HG02571 (cell line): ENCODE measurements around the gene MTG1.

Experiments
- ATAC-seq: cut with Tn5 transposase; IDR thresholded peaks from one replicate; pipeline ENCODE4 v1.9.1; 2021; ENCODE audit warnings: mild to moderate bottlenecking, moderate library complexity; ENCODE audit not compliant: unreplicated experiment

Gene MTG1

DNA sequence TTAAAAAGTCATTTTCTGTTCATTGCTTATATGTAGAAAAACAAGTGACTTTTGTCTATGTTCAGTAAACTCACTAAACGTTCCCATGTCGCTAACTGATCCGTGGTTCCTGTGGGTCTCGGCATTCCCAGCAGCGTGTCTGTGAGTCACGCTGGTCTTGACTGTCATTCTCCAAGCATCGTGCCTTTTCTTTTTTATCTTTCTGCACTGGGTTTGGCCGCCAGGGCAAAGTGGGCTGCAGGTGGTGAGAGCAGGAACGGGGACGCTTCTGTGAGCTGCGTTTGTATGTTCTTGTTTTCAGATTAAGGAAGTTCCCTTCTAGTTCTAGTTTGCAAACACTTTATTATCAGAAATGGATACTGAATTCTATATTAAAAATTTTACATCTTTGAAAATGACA, 53.0 kb downstream of the MTG1 start:
- no peak for ATAC-seq

DNA sequence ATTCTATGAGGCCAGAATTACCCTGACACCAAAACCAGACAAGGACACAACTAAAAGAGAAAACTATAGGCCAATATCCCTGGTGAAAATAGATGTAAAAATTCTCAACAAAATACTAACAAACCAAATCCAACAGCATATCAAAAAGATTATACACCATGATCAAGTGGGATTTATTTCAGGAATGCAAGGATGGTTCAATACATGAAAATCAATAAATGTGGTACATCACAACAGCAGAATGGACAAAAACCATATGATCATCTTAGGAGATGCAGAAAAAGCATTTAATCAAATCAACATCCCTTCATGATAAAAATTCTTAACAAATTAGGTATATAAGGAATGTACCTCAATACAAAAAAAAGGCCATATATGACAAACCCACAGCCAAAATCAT, 54.2 kb downstream of the MTG1 start:
- no peak for ATAC-seq

DNA sequence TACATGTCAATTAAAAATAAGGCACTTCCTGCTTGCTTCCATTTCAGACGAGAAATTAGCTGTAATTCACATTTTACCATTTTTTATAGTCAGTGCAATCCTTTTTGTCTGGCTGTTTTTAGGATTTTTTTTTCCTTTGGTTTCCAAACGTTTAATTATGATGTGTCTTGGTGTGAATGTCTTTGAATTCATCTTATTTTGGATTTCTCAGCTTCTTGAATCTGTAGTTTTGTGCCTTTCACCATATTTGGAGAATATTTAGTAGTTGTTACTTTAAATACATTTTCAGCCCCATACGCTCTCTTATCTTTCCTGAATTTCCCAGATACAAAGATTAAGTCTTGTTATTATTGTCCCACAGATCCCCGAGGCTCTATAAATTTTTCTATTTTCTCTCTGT, 57.4 kb downstream of the MTG1 start:
- no peak for ATAC-seq

DNA sequence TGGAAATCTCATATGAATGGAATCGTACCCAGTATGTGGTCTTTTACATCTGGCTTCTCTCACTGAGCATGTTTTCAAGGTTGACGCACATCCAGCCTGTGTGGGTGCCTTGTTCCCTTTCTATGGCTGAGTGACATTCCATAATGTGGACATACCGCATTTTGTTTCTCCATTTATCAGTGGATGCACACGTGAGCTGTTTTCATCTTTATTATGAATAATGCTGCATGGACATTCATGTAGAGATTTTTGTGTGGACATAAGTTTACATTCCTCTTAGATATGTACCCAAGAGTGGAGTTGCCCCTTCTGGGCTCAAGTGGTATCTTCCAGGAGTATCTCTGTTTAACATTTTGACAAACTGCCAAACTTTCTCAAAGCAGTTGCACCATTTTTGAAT, 58.5 kb downstream of the MTG1 start:
- no peak for ATAC-seq

DNA sequence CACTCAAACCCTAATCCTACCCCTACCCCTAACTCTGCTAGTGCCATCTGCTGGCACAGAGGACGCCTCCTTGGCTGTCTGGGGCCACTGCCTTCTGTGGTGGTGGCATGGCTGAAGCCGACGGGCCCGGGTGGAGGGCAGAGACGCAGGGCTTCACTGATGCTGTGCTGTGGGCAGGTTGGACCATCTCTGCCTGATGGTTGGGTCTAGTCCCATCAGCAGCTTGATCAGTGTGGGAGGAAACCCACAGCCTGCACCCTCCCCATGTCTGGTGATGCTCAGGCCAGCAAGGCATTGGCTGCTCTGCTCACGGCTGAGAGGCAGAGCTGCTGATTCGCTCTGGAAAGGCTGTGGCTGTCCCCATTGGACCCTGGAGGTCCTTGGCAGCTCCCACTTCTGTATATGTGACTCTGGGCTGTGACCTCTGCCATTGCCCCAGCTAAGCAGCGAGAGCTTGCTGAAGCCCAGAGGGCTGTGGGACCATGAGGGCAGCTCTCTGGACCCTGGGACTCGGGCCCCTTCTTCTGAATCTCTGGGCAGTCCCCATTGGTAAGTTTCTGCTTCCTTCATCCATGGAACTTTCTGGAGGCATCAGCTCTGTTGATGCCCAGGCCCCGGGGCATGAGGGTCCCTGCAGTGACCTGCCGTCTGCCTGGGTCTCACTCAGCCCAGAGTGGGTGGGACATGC, 59.7 kb downstream of the MTG1 start, which contains the start of gene SCART1:
TSS of gene SCART1 (plus strand) at position 430 of the 688 bp plus-strand sequence. CDS start at position 483, 53 bp downstream.
- ATAC-seq, result no peak

DNA sequence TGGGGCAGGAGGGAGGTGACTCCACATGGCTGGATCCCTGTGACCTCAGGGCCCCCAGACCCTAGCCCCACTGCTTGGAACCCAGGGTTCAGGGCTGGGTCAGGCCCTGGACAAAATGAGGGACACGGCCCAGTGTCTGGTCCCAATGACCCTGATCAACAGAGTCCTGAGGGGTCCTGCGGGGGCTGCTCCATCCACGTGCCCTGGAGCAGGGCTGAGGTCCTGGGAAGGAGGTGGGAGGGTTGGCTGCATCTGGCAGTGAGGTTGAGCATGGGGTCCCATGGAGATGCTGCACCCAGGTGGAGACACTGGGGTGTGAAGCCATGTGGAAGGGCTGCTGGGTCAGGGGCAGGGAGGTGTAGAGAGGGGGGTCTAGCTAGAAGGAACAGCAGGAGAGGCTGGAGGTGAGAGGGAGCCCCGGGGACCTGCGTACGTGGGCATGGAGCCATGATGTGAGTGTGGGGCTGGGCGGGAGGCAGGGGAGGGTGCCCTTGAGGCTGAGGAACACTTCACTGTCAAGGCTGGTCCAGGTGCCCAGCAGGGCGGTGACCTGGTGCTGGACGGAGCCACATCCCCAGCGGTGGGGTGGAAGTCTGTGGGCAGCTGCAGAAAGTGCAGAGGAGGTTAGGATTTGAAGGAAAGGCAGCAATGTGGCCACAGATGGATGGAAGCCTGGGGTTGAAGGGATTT, 60.4 kb downstream of the MTG1 start:
- no peak for ATAC-seq

DNA sequence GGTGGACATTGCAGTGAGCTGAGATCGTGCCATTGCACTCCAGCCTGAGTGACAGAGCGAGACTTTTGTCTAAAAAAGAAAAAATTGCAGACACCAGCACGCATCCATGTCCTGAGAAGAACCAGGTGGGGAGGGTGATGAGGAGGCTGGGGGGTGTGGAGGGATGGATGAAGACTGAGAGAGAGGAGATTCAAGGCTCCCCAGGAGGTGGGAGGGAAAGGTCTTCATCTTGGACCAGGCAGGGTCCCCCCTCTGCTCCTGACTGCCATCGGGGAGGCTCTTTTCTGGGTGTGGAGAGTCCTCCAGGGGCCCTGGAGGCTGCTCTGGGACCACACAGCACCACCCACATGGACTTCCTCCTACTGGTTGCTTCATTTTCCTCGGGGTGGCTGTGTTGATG, 61.2 kb downstream of the MTG1 start:
- no peak for ATAC-seq

DNA sequence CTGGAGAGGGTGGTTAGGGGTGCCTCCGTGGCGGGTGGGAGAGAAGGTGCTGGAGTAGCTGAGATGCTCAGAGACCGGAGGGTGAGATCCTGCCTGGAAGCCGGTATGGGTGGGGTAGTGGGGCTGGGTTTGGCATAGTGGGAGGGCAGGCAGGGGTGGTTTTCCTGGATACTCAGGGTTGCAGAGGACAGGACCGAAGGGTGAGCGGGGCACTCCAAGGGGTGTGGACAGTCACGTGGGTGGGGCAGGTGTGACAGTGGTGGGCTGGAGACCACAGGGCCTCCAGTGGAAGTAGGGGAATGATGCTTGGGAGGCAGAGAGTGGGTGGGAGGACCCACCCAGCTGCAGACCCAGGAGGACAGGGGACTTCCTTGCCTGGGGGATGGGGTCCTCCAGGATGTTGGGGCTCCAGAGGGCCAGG, 61.7 kb downstream of the MTG1 start:
- ATAC-seq, result no peak

DNA sequence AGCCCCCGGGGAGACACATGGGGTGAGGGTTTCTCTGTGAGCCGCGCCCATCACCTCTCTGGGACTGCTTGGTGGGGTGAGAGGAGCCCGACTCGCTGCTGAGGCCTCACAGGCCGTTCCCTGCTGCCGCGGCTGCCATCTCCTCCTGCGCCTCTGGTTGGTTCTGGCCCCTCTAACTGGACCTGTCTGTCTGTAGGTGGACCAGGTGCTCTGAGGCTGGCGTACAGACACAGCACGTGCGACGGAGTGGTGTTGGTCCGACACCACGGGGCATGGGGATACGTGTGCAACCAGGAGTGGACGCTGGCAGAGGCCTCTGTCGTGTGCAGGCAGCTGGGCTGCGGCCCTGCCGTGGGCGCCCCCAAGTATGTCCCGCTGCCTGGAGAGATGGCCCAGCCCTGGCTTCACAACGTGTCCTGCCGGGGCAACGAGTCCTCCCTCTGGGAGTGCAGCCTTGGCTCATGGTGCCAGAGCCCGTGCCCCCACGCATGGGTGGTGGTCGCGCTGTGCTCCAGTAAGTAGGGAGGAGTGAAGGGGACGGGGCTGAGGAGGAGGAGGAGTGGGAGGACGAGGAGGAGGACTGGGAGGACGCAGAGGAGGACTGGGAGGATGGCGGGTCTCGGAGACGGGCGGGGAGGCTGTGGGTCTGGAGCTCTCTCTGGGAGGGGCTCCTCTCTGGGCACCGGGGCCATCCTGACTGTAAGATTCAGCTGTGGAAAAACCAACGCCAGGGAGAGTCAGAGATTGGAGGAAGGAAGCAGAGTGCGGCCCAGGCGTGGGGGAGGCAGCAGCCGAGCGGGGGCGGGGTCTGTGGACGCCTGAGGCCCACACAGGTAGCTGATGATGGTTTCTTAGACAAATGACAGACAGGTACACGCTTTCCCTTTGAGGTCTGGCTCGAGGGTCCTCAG, 62.3 kb downstream of the MTG1 start:
- no peak for ATAC-seq

DNA sequence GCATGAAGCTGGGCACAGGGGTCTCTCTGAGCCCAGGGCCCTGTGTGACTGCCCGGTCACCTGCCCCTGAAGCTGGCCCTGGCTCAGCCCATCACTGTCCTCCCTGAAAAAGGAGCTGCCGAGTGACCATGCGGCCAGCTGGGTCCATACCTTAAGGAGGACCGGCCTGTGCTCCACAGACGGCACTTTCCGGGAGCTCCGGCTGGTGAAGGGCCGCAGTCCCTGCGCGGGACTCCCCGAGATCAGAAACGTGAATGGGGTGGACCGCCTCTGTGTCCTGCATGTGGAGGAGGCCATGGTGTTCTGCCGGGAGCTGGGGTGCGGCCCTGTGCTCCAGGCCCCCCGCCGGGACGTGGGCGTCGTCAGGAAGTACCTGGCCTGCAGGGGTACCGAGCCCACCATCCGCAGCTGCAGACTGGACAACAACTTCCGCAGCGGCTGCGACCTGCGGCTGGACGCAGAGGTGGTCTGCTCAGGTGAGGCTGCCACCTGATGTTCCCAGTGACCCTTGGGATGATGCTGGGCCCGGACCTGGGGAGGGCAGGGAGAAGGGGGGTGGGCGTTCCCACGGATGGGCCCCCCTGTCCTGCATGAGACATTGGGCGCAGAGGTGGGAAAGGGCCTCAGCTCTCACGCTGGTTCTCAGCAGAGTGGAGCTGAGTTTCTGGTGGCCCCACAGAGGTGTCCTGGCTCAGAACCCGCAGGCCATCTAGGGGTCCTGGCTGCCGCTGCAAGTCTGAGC, 63.3 kb downstream of the MTG1 start:
- no peak for ATAC-seq

DNA sequence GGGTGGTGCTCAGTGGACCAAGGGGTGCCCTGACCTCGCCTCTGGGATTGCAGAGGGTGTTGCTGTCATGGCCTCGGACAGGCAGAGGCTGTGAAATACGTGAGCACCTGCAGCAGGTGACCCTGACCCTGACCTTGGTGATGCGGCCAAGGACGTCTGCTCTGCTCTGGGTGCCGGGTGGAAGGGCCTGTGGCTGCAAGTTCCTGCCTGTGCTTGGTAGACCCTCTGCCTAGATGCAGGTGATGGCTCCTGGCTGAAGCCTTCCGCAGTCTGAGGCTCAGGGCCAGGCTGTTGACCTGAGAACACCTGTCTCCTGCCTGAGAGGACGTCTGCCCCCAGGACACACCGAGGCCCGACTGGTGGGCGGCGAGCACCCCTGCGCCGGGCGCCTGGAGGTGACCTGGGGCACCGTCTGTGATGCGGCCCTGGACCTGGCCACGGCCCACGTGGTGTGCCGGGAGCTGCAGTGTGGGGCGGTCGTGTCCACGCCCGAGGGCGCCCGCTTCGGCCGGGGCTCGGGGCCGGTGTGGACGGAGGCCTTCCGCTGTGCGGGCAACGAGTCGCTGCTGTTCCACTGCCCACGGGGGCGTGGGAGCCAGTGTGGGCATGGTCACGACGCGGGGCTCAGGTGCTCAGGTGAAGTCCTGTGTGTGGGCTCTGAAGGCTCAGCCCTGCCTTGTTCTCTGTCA, 64.2 kb downstream of the MTG1 start:
- ATAC-seq, result no peak

DNA sequence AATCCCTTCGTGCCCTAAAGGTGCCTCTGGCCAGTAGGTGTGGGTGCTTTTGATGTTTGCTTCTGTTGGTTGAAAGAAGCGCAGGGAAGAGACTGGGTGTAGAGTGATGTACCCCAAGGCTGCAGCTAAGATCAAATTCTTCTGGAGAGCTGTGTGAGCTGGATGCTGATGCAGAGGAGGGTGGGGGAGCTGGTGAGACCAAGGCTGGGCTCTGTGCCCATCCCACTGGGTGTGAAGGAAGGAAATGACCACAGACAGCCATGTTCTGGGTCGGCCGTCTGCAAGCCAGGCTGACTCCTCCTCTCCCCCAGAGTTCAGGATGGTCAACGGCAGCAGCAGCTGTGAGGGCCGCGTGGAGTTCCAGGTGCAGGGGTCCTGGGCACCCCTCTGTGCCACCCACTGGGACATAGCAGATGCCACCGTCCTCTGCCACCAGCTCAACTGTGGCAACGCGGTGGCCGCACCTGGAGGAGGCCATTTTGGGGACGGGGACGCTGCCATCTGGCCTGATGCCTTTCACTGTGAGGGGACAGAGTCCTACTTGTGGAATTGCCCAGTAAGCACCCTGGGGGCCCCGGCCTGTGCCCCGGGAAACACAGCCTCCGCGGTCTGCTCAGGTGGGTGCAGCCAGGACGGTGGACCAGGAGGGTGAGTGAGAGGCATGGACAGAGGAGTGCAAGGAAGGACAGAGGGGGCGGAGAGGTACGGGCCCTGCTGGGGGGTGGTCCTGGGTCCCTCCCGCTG, 64.9 kb downstream of the MTG1 start:
- ATAC-seq, result no peak

DNA sequence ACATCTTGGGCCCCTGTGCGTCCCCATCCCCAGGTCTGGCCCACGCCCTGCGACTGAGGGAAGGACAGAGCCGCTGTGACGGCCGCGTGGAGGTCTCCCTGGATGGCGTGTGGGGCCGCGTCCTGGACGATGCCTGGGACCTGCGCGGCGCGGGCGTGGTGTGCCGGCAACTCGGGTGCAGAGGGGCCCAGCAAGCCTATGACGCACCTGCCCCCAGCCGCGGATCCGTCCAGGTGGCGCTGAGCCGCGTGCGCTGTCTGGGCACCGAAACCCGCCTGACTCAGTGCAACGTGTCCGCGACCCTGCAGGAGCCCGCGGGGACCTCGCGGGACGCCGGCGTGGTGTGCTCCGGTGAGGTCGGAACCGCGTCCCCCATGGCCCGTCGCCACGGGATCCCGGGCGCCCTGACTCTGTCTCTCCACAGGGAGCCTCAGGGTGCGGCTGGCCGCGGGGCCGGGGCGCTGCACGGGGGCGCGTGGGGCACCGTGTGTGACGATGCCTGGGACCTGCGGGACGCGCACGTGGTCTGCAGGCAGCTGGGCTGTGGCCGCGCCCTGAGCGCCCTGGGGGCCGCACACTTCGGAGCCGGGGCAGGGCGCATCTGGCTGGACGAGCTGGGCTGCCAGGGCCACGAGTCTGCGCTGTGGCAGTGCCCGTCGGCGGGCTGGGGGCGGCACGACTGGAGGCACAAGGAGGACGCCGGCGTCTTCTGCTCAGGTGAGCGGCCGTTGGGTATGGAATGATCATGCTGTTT, 65.7 kb downstream of the MTG1 start:
- ATAC-seq, result no peak

DNA sequence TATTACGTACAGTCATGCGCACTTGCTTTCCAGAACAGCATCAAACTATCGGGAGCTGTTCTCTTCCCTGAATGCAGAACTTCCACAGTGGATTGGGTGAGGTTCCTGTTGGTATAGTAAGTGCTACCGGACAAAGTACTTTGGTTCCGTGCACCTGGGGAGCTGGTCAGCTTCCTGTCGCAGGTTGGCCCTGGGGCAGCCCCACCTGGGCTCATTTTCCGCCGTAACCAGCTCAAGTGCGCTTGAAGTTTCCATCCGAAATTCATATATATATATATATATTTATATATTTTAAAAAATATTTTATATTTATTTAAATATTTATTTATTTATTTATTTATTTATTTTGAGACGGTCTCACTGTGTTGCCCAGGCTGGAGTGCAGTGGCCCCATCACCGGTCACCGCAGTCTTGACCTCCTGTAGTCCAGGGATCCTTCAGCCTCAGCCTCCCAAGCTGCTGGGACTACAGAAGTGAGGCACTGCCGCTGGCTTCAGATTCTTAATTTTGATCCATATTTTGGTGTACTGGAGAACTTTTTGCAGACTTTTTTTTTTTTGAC, 66.3 kb downstream of the MTG1 start:
- ATAC-seq, result no peak

DNA sequence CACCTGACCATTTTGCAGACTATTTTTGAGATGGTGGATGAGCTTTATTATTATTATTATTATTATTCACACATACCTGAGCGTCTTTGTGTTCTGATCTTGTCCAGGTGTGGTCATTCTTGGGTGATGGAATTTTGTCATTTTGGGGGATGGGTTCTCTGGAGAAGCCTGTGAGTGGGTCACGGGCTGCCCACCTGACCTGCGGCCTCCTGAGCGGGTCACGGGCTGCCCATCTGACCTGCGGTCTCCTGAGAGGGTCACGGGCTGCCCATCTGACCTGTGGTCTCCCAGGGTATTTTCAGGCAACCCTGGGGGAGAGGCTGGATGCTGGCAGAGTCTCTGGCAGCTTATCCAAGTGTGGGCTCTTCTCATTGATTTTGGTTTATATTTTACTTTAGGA, 67.1 kb downstream of the MTG1 start:
- no peak for ATAC-seq

DNA sequence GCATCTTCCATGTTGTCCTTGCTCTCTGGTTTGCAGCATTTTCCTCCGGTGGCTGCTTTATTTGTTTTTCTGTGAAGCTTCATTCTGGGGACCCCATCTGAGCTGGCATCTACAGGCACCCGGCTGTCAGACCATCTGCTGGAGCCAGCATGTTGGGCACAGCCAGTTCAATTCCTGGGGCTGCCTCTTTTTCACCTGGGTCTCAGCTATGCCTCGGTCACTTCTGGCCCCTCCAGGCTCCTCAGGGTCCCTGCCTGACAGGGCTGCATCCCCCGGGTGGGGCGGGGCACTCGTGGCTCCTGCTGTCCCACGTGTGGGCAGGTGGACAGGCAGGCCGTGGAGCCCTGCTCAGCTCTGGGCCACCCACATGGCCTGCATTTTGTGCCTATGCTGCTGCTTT, 67.9 kb downstream of the MTG1 start:
- no peak for ATAC-seq

DNA sequence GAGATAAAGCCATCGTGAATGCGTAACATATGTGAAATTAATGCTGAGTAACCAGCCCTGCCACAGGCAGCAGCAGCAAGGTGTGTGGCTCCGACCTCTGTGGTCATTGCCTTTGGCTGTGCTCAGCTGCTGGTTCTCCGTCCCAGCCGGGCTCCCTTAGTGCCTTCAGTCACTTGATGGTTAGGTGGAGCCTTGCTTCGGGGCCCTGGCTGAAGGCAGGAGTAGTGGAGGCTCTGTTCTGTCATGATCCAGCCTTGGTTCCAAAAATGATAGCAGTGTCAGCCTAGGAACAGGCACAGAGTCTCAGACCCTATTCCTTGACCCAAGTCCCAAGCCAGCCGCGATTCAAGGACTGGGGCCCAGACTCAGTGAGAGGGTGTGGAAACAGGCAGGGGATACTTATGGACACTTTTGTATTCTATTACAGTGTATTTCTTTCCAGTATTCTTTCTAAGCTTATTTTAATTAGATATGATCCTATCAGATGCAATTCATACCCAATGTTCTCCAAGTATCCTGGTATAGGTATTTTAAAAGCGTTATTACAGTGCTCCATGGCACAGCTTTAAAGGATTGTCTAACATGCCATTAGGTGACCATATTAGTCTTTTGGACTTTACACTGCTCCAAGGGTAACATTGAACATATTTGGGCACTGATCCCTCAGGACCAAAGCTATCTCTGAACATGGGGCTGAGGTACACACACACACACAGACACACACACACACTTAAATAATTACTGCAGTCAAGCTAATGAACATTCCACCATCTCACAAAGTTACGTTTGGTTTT, 68.8 kb downstream of the MTG1 start:
- no peak for ATAC-seq

DNA sequence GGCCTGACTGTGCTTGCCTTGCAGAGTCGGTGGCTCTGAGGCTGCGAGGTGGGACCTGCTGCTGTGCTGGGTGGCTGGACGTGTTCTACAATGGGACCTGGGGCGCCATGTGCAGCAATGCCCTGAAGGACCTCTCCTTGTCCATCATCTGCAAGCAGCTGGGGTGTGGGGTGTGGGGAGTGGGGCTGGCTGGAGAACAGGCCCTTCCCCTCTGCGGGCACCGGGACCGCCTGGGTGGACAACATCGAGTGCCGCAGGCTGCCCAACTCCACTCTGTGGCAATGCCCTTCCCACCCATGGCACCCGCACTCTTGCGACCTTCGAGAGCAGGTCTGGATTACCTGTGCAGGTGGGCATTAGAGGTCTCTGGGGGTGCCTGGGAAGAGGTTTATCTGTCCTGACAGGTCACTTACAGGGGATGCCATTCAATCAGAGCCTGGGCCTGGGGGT, 70.7 kb downstream of the MTG1 start:
- no peak for ATAC-seq
